HTERT RPE-1 (cell line): Measurements from ENCODE around the gene TGFA.

Experiments used
- in situ Hi-C: fragments of 300-500 bp; cut with MboI; formaldehyde crosslinking; loops from 4 replicates; pipeline ENCODE4 v1.14.3; 2020; ENCODE audit warnings: low sequenced_read_pairs

TGFA gene

GRCh38 chr2:70425682-70426301, 127.8 kb downstream of the TGFA start:
- in situ Hi-C loops = no loop called here

- in situ Hi-C loops = no loop called here
Observed at GRCh38 chr2:70420740-70421139, 132.9 kb downstream of the TGFA start.

GRCh38 chr2:70420143-70420542, 133.5 kb downstream of the TGFA start:
- in situ Hi-C loops = no loop called here

GRCh38 chr2:70418514-70418913, 135.1 kb downstream of the TGFA start:
- in situ Hi-C loops = no loop called here

- in situ Hi-C loops = no loop called here
Observed at GRCh38 chr2:70417011-70417410, 136.6 kb downstream of the TGFA start.

- in situ Hi-C loops = no loop called here
Observed at GRCh38 chr2:70412294-70413070, 141.1 kb downstream of the TGFA start.

GRCh38 chr2:70411483-70412125, 142.0 kb downstream of the TGFA start:
- in situ Hi-C loops = no loop called here

GRCh38 chr2:70403267-70404053, 150.2 kb downstream of the TGFA start:
- in situ Hi-C loops = no loop called here

- in situ Hi-C loops = no loop called here
Observed at GRCh38 chr2:70400539-70400938, 153.1 kb downstream of the TGFA start.

- in situ Hi-C loops = no loop called here
Observed at GRCh38 chr2:70399046-70399445, 154.6 kb downstream of the TGFA start.
